Trophoblast cell (in vitro differentiated cells and primary cell): Measurements from ENCODE around the gene ABCF2.

Experiments used
- DNase-seq, 2 donors: peaks; one replicate each; pipeline ENCODE4 v3.0.0-alpha.2; 2016
- H2AFZ ChIP-seq: 2 replicates; pipeline ENCODE4 v1.6.1; 2013; ENCODE audit warnings: low read length, moderate library complexity, mild to moderate bottlenecking; ENCODE audit not compliant: insufficient read depth, poor library complexity
- H2AK5ac ChIP-seq: 2 replicates; pipeline ENCODE4 v1.6.1; 2013; ENCODE audit warnings: mild to moderate bottlenecking, low read length
- H2BK120ac ChIP-seq: 2 replicates; pipeline ENCODE4 v1.6.1; 2013; ENCODE audit warnings: low read length, mild to moderate bottlenecking, moderate library complexity; ENCODE audit not compliant: insufficient read depth, poor library complexity
- H2BK12ac ChIP-seq: 2 replicates; pipeline ENCODE4 v1.6.1; 2013; ENCODE audit warnings: mild to moderate bottlenecking, low read length, moderate library complexity
- H2BK5ac ChIP-seq: 2 replicates; pipeline ENCODE4 v1.6.1; 2013; ENCODE audit warnings: low read length, low read depth, moderate library complexity, mild to moderate bottlenecking; ENCODE audit not compliant: poor library complexity
- H3K14ac ChIP-seq: 2 replicates; pipeline ENCODE4 v1.6.1; 2013; ENCODE audit warnings: mild to moderate bottlenecking, low read length
- H3K18ac ChIP-seq: 2 replicates; pipeline ENCODE4 v1.6.1; 2013; ENCODE audit warnings: mild to moderate bottlenecking, low read length
- H3K23ac ChIP-seq: 2 replicates; pipeline ENCODE4 v1.6.1; 2013; ENCODE audit warnings: low read length
- H3K27ac ChIP-seq: 2 replicates; pipeline ENCODE4 v1.5.1; 2013; ENCODE audit warnings: low read depth, mild to moderate bottlenecking, inconsistent platforms, low read length, moderate library complexity
- H3K27me3 ChIP-seq: 2 replicates; pipeline ENCODE4 v1.6.1; 2013; ENCODE audit warnings: inconsistent platforms, mild to moderate bottlenecking, low read length, moderate library complexity; ENCODE audit not compliant: insufficient read depth
- H3K36me3 ChIP-seq, 2 experiments: 1 replicate in 1 of 2; 2 replicates in 1 of 2; pipeline ENCODE4 v1.6.1; 2013; ENCODE audit warnings: low read length in 2 of 2, mild to moderate bottlenecking in 2 of 2, moderate library complexity in 1 of 2; ENCODE audit not compliant: insufficient read depth in 2 of 2, control insufficient read depth in 1 of 2
- H3K4ac ChIP-seq: 2 replicates; pipeline ENCODE4 v1.6.1; 2013; ENCODE audit warnings: low read depth, mild to moderate bottlenecking, low read length, moderate library complexity
- H3K4me1 ChIP-seq, 2 experiments: 1 replicate in 1 of 2; 2 replicates in 1 of 2; pipeline ENCODE4 v1.6.1; 2013; ENCODE audit warnings: low read length in 2 of 2, mild to moderate bottlenecking in 2 of 2, moderate library complexity in 1 of 2; ENCODE audit not compliant: insufficient read depth in 2 of 2, control insufficient read depth in 1 of 2
- H3K4me2 ChIP-seq: 2 replicates; pipeline ENCODE4 v1.6.1; 2013; ENCODE audit warnings: inconsistent platforms, mild to moderate bottlenecking, low read length, moderate library complexity
- H3K4me3 ChIP-seq: 2 replicates; pipeline ENCODE4 v1.5.1; 2013; ENCODE audit warnings: mild to moderate bottlenecking, low read depth, low read length, inconsistent platforms
- H3K79me1 ChIP-seq: one replicate; pipeline ENCODE4 v1.6.1; 2013; ENCODE audit warnings: low read length
- H3K79me2 ChIP-seq: 2 replicates; pipeline ENCODE4 v1.6.1; 2013; ENCODE audit warnings: low read length, mild to moderate bottlenecking; ENCODE audit not compliant: control insufficient read depth, insufficient read depth, poor library complexity
- H3K9ac ChIP-seq: 2 replicates; pipeline ENCODE4 v1.6.1; 2013; ENCODE audit warnings: mild to moderate bottlenecking, low read length
- H3K9me3 ChIP-seq: 2 replicates; pipeline ENCODE4 v1.6.1; 2013; ENCODE audit warnings: low read depth, mild to moderate bottlenecking, control low read depth, inconsistent platforms, low read length; ENCODE audit not compliant: insufficient read depth
- H4K12ac ChIP-seq: 2 replicates; pipeline ENCODE4 v1.6.1; 2013; ENCODE audit warnings: low read depth, mild to moderate bottlenecking, low read length, moderate library complexity
- H4K8ac ChIP-seq: 2 replicates; pipeline ENCODE4 v1.6.1; 2013; ENCODE audit warnings: low read depth, mild to moderate bottlenecking, low read length, moderate library complexity
- H4K91ac ChIP-seq: one replicate; pipeline ENCODE4 v1.6.1; 2013; ENCODE audit warnings: low read depth, mild to moderate bottlenecking, low read length, moderate library complexity
- WGBS: extraction: QIAGEN DNeasy Blood & Tissue Kit; methylation state at CpG from one replicate; pipeline ENCODE4 v1.1.7; 2013; ENCODE audit warnings: missing lambda C conversion rate; ENCODE audit not compliant: insufficient read length, insufficient coverage; ENCODE audit errors: extremely low coverage; 5-methylcytosine and 5-hydroxymethylcytosine counted together

ABCF2 gene

GRCh38 chr7:151173386-151174245 is 53.4 kb downstream of the ABCF2 start:
- Histone ChIP-seq H3K14ac (no peak overlapping the region), H3K27me3 (peaks cover 10% of the 10 kb centered on the region), H3K23ac (no peak overlapping the region), H3K27ac (no peak overlapping the region), H2AFZ (no peak overlapping the region), H3K79me1 (no peaks in the 10 kb centered on the region), H3K4ac (no peak overlapping the region), H3K4me2 (no peak overlapping the region), H2BK120ac (no peak overlapping the region), H3K9ac (no peak overlapping the region), H3K18ac (no peak overlapping the region), H3K36me3 (no peaks in the 10 kb centered on the region), H4K8ac (no peak overlapping the region), H3K4me1 (no peaks in the 10 kb centered on the region), H2BK12ac (no peak overlapping the region), H3K9me3 (peaks cover 21% of the 10 kb centered on the region), H3K79me2 (no peaks in the 10 kb centered on the region), H3K4me3 (no peak overlapping the region), H4K12ac (no peak overlapping the region), H2BK5ac (no peak overlapping the region), H2AK5ac (no peak overlapping the region), H4K91ac (no peak overlapping the region)
- no CpG with 5 or more reads among the region's 43 CpGs for WGBS
- no peak for DNase-seq

GRCh38 chr7:151172273-151173141 is 54.5 kb downstream of the ABCF2 start:
- Histone ChIP-seq H3K27me3 (peaks cover 21% of the 10 kb centered on the region), H3K4me3 (no peak overlapping the region), H3K4ac (no peak overlapping the region), H2AFZ (no peak overlapping the region), H4K12ac (no peak overlapping the region), H2AK5ac (no peak overlapping the region), H3K79me2 (no peaks in the 10 kb centered on the region), H3K36me3 (no peaks in the 10 kb centered on the region), H3K9me3 (peaks cover 25% of the 10 kb centered on the region), H3K79me1 (no peaks in the 10 kb centered on the region), H4K91ac (no peak overlapping the region), H3K9ac (no peak overlapping the region), H3K4me2 (no peak overlapping the region), H3K18ac (no peak overlapping the region), H3K23ac (no peak overlapping the region), H2BK120ac (no peak overlapping the region), H3K4me1 (peaks cover 0 to under 1% of the 10 kb centered on the region in 2 experiments), H3K14ac (no peak overlapping the region), H2BK12ac (no peak overlapping the region), H4K8ac (no peak overlapping the region), H3K27ac (no peak overlapping the region), H2BK5ac (no peak overlapping the region)
- WGBS: no CpG with 5 or more reads among the region's 42 CpGs
- peak; percentile 49 to 80 for DNase-seq

GRCh38 chr7:151168787-151169162 is 58.2 kb downstream of the ABCF2 start:
- Histone ChIP-seq H3K79me2 (no peaks in the 10 kb centered on the region), H2AK5ac (no peak overlapping the region), H3K79me1 (no peaks in the 10 kb centered on the region), H3K4me1 (peaks cover 5 to 8% of the 10 kb centered on the region in 2 experiments), H4K8ac (no peak overlapping the region), H3K14ac (no peak overlapping the region), H3K4ac (no peak overlapping the region), H3K18ac (no peak overlapping the region), H3K36me3 (no peaks in the 10 kb centered on the region), H3K9me3 (peaks cover 20% of the 10 kb centered on the region), H2AFZ (no peak overlapping the region), H3K27ac (no peak overlapping the region), H3K4me3 (no peak overlapping the region), H3K23ac (no peak overlapping the region), H2BK120ac (no peak overlapping the region), H3K9ac (no peak overlapping the region), H2BK12ac (no peak overlapping the region), H3K27me3 (peaks cover 49% of the 10 kb centered on the region), H4K91ac (no peak overlapping the region), H4K12ac (no peak overlapping the region), H3K4me2 (no peak overlapping the region), H2BK5ac (no peak overlapping the region)
- no CpG with 5 or more reads among the region's 10 CpGs for WGBS
- DNase-seq: no peak

- H2AK5ac ChIP-seq: no peak overlapping the region
- peak overlapping the region; percentile 85 for H3K4me2 ChIP-seq
- no peak overlapping the region for H4K12ac ChIP-seq
- H3K4ac ChIP-seq: no peak overlapping the region
- no peak overlapping the region for H3K14ac ChIP-seq
- H3K36me3 ChIP-seq: no peaks in the 10 kb centered on the region
- H3K79me1 ChIP-seq: no peaks in the 10 kb centered on the region
- no peak overlapping the region for H3K18ac ChIP-seq
- H2BK120ac ChIP-seq: no peak overlapping the region
- H3K23ac ChIP-seq: no peak overlapping the region
- H2BK12ac ChIP-seq: no peak overlapping the region
- H3K79me2 ChIP-seq: no peaks in the 10 kb centered on the region
- H3K9me3 ChIP-seq: peaks cover 15% of the 10 kb centered on the region
- no peak overlapping the region for H3K9ac ChIP-seq
- no peak overlapping the region for H2AFZ ChIP-seq
- no peak overlapping the region for H4K91ac ChIP-seq
- peak overlapping the region; percentile 63 for H3K4me3 ChIP-seq
- peaks cover 5 to 8% of the 10 kb centered on the region in 2 experiments for H3K4me1 ChIP-seq
- no peak overlapping the region for H4K8ac ChIP-seq
- H3K27ac ChIP-seq: no peak overlapping the region
- H2BK5ac ChIP-seq: no peak overlapping the region
- peak in 1 of 2 donors; percentile 31 for DNase-seq
- H3K27me3 ChIP-seq: peaks cover 49% of the 10 kb centered on the region
- WGBS: 100% methylated on average over 3 of the region's 52 CpGs
Measured at GRCh38 chr7:151168003-151168786, 58.8 kb downstream of the ABCF2 start.
